ENCODE data around the gene SP2.

SP2 gene

GRCh38 chr17:47946929-47947397 is 50.9 kb downstream of the SP2 start:
- in situ Hi-C loops (cut with MboI; ENCODE audit: low sequenced_read_pairs) = no loop called here

- in situ Hi-C loops (cut with MboI; ENCODE audit: low sequenced_read_pairs) = no loop called here
Observed at GRCh38 chr17:47948706-47949196, 52.7 kb downstream of the SP2 start.

GRCh38 chr17:47949197-47949759 is 53.2 kb downstream of the SP2 start:
- in situ Hi-C loops (cut with MboI; ENCODE audit: low sequenced_read_pairs) = no loop called here

GRCh38 chr17:47949946-47950345 is 53.9 kb downstream of the SP2 start:
- in situ Hi-C loops (cut with MboI; ENCODE audit: low sequenced_read_pairs) = no loop called here

GRCh38 chr17:47950448-47950847 is 54.4 kb downstream of the SP2 start:
- in situ Hi-C loops (cut with MboI; ENCODE audit: low sequenced_read_pairs) = no loop called here

GRCh38 chr17:47952171-47953021 is 56.4 kb downstream of the SP2 start:
- in situ Hi-C loops (cut with MboI; ENCODE audit: low sequenced_read_pairs) = no loop called here

GRCh38 chr17:47953909-47954308 is 57.9 kb downstream of the SP2 start:
- in situ Hi-C loops (cut with MboI; ENCODE audit: low sequenced_read_pairs) = no loop called here

- in situ Hi-C loops (cut with MboI; ENCODE audit: low sequenced_read_pairs) = no loop called here
Observed at GRCh38 chr17:47955497-47956461, 59.7 kb downstream of the SP2 start.

- in situ Hi-C loops (cut with MboI; ENCODE audit: low sequenced_read_pairs) = no loop called here
Observed at GRCh38 chr17:47956791-47957590, 61.0 kb downstream of the SP2 start.

GRCh38 chr17:47957591-47958490 is 61.8 kb downstream of the SP2 start, which contains the start of gene PRR15L:
PRR15L (minus strand) TSS chr17:47957883; CDS start chr17:47953234, 4,649 bp downstream.
- in situ Hi-C loops (cut with MboI; ENCODE audit: low sequenced_read_pairs) = no loop called here

GRCh38 chr17:47959825-47960655 is 64.0 kb downstream of the SP2 start:
- in situ Hi-C loops (cut with MboI; ENCODE audit: low sequenced_read_pairs) = no loop called here

- in situ Hi-C loops (cut with MboI; ENCODE audit: low sequenced_read_pairs) = no loop called here
Observed at GRCh38 chr17:47961406-47961805, 65.4 kb downstream of the SP2 start.

- in situ Hi-C loops (cut with MboI; ENCODE audit: low sequenced_read_pairs) = no loop called here
Observed at GRCh38 chr17:47962901-47963300, 66.9 kb downstream of the SP2 start.

- in situ Hi-C loops (cut with MboI; ENCODE audit: low sequenced_read_pairs) = no loop called here
Observed at GRCh38 chr17:47964856-47965255, 68.8 kb downstream of the SP2 start.

- in situ Hi-C loops (cut with MboI; ENCODE audit: low sequenced_read_pairs) = no loop called here
Observed at GRCh38 chr17:47966079-47966519, 70.1 kb downstream of the SP2 start.

- in situ Hi-C loops (cut with MboI; ENCODE audit: low sequenced_read_pairs) = no loop called here
Observed at GRCh38 chr17:47967607-47968252, 71.7 kb downstream of the SP2 start.

- in situ Hi-C loops (cut with MboI; ENCODE audit: low sequenced_read_pairs) = no loop called here
Observed at GRCh38 chr17:47968836-47969235, 72.8 kb downstream of the SP2 start.
